ENCODE data around the gene SLK.

The SLK gene

GRCh38 chr10:104033966-104034365 is 67.0 kb downstream of the SLK start:
- DNase-seq (ENCODE audit: low read depth in 2 of 2) = no peak

- no peak for DNase-seq (ENCODE audit: low read depth in 2 of 2)
Observed at GRCh38 chr10:104034401-104035193, 67.7 kb downstream of the SLK start.

DNA sequence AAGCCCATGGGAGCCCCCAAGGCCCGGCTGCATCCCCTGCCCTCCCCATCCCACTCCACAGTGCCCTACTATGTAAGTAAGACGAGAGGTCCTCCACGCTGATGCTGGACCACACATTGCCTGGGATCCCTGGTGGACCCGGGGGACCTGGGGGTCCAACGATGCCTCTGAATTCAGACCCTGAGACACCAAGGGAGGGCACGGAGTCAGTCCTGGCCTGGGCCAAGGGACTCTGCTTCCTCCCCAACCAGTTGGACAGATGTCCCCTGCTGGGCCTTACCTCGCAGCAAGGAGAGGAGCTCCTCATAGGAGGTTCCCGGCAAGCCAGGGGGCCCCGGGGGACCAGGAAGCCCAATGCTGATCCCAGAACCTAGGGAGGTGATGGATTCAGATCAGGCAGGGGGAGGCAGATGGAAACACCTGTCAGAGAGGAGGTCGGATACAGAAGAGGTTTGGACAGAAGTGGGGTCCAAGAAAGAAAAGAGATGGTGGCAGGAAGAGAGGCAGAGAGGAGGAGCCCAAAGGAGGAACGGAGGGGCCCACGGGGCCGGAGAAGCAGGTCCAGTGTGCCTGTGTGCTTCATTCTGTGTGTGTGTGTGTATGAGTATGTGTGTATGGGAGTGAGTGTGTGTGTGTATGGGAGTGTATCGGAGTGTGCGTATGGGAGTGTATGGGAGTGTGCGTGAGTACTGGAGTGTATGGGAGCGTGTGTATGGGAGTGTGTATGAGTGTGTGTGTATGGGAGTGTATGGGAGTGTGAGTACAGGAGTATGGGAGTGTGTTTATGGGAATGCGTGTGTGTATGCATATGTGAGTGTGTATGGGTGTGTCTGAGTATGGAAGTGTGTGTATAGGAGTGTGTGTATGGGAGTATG is 68.5 kb downstream of the SLK start:
- no peak for DNase-seq (ENCODE audit: low read depth in 2 of 2)

- DNase-seq (ENCODE audit: low read depth in 2 of 2) = no peak
Observed at GRCh38 chr10:104036069-104036384, 69.1 kb downstream of the SLK start.

GRCh38 chr10:104036518-104037260 is 69.7 kb downstream of the SLK start:
- no peak for DNase-seq (ENCODE audit: low read depth in 2 of 2)

DNA sequence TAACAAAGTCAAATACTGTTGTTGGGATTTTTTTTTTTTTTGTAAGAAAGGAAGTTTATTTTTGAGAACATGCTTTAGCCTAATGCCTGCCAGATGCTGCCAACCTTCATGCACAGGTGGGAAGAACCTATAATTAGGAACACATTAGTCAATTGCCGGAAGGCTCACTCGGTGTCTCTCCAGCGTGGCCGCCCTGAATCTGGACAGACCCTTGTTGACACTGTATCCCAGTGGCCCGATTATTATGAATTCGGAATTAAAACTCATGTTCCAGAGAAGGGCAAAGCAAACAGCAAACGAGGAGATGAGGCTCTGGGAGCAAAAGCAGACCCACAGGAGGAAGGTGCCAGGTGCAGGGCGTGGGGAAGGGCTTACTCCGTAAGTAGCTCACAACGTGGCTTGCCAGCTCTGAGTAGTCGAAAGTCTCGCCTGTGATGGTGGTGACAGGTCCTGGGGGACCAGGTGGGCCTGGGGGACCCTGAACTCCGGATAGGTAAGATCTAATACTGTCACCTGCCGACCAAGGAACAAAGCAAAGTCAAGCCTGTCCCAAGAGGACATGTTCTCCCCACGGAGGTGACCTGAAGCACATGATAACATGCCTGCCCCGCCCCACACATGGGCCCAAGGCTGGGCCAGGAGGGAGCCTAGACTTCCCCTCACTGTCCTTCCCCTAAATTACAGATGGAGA is 70.5 kb downstream of the SLK start:
- DNase-seq (ENCODE audit: low read depth in 2 of 2) = no peak

DNA sequence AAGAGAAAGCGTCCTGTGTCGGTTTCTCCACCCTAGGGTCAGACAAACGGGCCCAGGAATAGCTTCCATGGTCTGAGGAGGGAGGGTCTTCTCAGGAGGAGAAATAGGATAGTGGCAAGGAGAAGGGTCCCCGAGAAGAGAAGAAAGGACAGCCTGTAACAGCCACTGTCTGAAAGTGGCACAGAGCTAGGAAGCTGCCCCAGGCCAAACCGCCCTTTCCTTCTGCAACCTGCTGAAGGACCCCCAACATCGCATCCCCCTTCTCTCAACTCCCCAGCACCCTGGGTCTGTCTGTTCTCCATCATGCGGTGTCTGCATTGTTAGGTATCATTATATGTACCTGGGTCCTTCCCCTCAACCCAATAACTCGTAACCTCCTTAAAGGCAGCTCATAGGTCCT is 71.6 kb downstream of the SLK start:
- DNase-seq (ENCODE audit: low read depth in 2 of 2) = no peak

DNA sequence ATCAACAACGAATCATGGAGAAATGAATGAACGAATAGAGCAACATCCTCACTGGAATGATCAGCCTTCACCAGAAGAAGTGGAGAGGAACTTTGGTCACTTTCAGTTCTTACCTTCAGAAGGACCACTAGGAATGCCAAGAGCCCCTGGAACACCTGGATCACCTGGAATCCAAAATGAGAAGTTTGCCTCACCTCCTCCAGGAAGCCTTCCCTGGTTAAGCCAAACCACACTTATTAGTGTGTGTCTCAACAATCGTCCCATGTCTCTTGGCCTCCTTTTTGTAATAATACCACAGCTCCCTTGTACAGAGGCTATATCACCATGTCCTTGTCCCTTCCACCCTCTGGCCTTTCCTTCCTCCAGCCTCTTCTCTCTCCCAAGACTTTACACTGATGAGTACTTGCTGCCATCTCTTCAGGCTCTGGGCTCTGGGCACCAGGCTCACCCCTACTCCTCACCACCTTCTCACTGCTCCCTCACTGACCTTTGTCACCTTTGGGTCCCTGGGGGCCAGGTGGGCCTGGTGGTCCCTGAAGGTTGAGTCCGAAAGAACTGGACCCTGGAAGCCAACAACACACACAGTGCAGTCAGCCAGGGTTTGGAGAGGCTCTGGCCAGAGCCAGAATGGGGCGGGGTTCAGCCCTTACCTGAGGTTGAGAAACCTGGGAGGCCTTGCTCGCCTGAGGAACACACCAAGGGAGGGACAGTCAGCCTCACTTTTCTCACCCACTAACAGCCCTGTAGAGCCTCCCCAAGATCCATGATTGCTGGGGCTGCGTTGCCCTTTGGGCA is 72.2 kb downstream of the SLK start:
- DNase-seq (ENCODE audit: low read depth in 2 of 2) = no peak

DNA sequence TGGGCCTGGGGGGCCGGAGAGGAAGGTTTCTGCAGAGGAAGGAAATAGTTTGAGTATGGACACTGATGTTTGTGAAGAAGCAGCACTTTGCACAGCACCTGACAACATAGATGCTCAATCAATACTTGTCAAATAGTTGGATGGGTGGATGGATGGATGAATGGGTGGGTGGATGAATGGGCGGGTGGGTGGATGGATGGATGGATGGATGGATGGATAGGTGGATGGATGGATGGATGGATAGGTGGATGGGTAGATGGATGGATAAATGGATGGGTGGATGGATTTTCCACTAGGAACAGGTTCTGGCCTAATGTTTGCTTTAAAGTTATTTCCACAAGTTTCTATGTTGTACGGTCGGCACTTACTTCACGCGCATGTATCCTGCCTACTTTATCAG is 73.4 kb downstream of the SLK start:
- no peak for DNase-seq (ENCODE audit: low read depth in 2 of 2)

DNA sequence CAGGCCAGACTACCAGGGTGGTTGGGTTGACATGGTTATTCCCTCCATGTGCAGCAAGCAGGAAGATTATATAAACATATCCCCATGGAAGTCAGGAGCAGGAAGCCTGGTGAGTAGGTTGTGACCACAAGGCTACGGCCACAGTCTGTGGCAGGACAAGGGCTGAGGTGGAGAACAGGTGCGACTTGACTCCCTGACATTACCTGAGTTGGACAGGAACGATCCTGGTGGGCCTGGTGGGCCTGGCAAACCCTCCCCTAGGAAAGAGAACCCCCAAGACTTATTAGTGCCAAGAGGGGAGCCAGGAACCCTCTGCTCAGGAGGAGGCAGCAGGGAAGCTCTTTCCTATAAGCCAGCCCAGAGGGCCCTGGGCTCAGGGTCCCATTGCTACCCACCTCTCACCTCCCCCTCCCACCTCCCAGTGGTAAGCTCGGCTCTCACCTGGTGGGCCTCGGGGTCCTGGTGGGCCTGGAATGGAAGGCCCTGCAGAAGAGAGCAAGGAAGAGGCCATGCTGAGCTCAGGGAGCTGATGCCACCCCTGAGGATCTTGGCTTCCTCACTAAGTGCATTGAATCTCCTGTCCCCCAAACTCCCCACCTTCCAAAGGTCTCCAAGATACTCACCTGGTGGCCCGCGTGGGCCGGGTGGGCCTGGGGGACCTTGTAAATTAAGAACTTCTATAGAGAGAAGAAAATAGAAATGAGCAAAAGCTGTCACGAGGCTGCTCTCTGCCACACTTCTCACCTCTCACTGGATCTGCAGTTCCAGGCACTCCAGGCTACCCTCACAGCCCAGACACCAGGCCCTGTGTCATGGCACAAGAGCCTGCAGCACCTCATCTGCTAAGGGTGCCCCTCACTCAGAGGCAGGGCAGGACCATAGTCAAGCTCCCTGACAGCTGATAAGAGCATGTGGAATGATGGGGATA is 74.2 kb downstream of the SLK start:
- DNase-seq (ENCODE audit: low read depth in 2 of 2) = no peak

- no peak for DNase-seq (ENCODE audit: low read depth in 2 of 2)
Observed at GRCh38 chr10:104041891-104042535, 75.1 kb downstream of the SLK start.

DNA sequence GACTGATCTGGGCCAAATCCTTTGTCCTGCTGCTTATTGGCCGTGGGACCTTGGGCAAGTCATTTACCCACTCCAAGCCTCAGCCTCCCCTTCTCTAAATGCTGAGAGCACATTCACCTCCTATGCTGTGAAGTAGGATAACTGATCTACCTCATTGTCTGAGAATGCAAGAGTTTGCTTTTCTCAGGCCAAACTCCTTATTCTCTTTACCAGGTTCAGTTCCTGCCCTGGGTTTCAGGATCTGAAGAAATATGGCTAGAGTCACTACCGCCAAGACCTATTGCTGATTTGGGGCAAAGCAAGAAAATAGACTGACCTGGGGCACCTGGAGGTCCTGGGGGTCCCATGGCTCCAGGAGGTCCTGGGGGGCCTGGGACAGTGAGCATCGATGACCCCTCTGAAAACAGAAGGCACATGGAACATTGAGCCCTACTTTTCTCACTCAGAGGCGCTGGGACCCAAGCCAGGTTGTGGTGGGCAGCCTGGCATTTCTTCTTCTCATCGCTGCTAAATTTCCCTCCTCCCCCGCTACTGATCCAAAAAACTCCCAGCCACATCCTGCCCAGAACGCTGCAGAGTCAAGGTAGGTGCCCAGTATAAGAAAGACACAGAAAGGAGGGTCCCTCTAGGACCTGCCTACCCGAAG is 76.4 kb downstream of the SLK start:
- DNase-seq (ENCODE audit: low read depth in 2 of 2) = no peak

DNA sequence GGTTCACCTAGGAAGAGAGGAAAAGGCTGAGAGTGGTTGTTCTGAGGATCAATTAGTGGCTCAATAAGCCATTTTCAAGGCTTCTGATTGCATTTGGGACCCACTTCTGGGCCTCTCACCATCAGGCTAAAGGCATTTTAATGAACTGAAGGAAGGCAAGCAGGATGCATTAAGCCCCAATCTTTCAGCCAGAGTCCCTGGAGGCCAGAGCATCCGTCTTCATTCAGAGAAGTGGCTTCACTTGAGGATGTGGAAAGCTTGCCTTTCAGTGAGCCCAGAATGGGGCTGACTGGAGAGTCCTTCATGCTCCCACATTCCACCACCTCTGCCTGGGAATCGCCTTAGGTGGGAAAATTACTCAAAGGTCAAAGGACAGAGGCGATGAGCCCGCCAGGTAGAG is 76.9 kb downstream of the SLK start:
- DNase-seq (ENCODE audit: low read depth in 2 of 2) = no peak

- DNase-seq (ENCODE audit: low read depth in 2 of 2) = no peak
Observed at GRCh38 chr10:104045151-104046089, 78.5 kb downstream of the SLK start.

DNA sequence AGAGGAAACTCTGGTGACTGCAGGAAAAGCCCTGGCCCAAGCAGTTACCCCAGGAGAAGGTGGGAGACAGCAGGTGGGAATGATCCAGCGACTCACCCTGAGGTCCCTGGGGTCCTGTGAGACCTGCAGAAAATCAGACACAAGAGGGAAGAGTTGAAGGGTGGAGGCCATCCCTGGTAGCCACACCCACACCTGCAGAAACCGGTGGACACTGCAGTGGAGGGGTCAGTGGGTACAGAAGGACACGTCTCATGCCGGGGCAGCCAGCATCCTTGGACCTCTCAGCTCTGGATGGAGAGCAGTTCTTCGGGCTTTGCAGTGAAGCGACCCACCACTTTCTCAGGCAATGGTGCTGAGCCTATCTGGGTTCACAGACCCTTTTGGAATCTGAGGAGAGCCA is 79.7 kb downstream of the SLK start:
- DNase-seq (ENCODE audit: low read depth in 2 of 2) = no peak

GRCh38 chr10:104049504-104050250 is 82.7 kb downstream of the SLK start:
- DNase-seq (ENCODE audit: low read depth in 2 of 2) = no peak

- DNase-seq (ENCODE audit: low read depth in 2 of 2) = no peak
Observed at GRCh38 chr10:104052431-104052830, 85.5 kb downstream of the SLK start.
